RKO (cell line): Measurements from ENCODE around the gene CBFA2T3.

Experiments
- DNase-seq: peaks from one replicate; pipeline ENCODE4 v3.0.0-alpha.2; 2016; ENCODE audit warnings: low spot score

CBFA2T3 gene

GRCh38 chr16:88961011-88961410 lies 16.0 kb downstream of the CBFA2T3 start:
- no peak for DNase-seq

DNA sequence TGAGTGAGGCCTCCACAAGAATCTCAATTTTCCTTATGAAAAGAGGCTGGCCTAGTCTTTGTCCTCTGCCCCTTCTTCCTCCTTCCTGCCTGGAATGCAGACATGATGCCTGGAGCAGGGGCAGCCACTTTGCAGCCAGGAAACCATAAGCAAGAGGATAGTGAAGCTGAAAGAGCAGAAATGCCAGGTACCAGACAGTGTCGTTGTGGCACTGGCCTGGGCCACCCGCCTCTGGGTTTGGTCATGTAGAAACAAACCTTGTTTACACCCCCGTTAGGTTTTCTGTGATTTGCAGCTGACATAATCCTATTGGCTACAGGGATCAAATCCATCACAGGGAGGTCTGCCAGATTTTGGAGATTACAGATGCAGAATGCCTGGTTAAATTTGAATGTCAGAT lies 16.5 kb downstream of the CBFA2T3 start:
- DNase-seq, result no peak

- no peak for DNase-seq
These were observed 18.0 kb downstream of the CBFA2T3 start for GRCh38 chr16:88959022-88959421.

GRCh38 chr16:88957887-88958577 lies 19.0 kb downstream of the CBFA2T3 start:
- no peak for DNase-seq

DNA sequence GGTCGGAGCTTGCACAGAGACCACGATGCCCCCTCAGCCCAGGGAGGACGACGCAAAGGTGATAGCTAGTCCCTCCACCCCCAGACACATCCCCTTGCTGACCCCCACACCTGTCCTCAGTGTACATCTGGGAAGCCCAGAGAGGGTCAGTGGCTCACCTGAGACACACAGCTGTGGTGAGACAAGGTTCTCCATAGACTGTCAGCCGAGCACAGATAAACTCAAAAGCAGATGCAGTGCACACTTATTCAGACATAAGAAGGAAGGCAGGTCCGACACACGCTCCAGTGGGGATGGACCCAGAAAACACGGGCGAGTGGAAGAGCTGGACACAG lies 19.6 kb downstream of the CBFA2T3 start:
- no peak for DNase-seq

DNA sequence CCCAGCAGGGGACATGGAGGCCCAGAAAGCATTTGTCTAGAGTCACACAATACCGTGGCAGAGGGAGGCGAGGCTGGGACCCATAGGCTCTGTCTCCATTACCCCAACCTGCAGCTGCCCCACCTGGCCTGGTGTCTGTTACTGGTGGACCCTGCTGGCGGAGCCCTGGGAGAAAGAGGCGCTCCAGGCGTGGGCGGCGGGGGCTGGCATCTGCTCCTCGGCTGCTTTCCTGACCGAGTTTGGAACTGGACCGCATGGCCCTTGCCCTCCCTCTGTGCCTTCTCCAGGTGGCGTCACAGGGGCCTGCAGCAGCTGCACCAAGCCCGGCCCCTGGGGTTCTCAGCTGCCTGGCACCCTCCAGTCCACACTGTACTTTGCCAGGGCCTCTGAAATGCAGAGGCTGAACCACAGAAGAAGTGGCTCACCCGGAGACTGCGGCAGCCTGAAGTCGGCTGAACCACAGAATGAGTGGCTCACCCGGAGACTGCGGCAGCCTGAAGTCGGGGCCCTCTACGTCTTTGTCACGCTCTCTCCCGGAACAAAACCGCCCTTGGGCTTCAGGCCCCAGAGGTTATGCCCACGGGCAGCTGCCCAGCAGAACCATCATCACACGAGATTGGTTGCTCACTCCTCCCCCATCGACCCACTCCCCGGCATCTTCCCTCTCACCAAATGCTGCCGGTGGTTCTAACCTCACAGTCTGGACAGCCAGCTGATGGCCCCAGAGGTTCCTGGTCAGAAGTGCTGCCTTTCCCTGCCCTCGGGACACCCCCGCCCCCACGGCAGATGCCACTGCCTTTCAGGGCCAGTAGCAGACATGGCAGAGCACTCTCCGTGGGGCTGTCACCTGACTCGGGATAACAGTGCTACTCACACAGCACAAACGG lies 20.2 kb downstream of the CBFA2T3 start:
- no peak for DNase-seq

DNA sequence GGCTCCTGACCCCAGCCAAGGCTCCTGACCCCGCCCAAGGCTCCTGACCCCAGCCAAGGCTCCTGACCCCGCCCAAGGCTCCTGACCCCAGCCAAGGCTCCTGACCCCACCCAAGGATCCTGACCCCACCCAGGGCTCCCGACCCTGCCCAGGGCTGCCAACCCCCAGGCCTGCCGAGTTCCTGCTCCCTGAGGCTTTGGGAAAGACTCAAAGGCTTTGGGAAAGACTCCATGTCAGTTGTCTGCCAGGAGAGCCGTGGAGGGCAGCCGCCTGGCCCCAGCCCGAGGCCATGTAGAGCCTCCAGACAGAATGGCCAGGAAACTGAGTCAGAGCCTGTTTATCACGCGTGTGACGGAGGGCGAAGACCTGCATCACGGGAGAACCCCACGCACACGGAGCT lies 21.1 kb downstream of the CBFA2T3 start:
- no peak for DNase-seq

GRCh38 chr16:88953003-88953690 lies 23.9 kb downstream of the CBFA2T3 start:
- no peak for DNase-seq

DNA sequence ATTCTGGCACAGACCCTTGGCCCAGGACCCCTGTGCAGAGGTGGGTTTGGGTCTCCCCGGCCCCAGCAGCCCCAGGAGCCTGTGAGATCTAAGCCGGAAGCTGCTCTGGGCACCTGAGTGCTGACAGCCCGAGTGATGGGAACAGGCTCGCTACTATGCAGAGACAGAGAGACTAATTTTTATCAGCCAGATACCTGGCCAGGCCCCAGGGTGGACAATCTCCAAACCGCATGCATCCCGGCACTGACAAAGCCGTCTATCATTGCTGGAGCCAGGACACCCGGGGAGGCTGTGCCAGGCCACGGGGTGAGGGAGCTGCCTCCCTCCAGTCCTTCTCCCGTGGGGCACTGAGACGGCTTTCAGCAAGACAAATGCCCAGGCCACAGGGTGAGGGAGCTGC lies 25.0 kb downstream of the CBFA2T3 start:
- DNase-seq, result no peak

DNA sequence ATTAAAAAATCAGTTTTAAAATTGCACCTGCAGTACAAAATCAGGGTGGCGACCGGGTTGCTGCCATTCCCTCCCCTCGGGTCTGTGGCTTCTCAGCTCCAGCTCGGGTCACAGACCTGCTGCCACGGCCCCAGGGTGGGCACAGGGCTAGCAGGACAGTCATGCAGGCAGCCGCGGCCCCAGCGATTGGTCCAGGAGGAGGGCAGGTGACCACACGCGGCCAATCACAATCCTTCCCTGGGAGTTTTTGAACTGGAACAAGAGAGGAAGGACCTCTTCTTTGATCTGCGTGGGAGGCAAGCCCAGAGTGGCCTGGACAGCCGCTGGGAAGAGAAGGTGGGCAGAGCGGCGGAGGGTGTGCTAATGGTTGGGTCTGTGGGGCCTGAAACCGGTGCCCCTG lies 25.5 kb downstream of the CBFA2T3 start:
- no peak for DNase-seq

DNA sequence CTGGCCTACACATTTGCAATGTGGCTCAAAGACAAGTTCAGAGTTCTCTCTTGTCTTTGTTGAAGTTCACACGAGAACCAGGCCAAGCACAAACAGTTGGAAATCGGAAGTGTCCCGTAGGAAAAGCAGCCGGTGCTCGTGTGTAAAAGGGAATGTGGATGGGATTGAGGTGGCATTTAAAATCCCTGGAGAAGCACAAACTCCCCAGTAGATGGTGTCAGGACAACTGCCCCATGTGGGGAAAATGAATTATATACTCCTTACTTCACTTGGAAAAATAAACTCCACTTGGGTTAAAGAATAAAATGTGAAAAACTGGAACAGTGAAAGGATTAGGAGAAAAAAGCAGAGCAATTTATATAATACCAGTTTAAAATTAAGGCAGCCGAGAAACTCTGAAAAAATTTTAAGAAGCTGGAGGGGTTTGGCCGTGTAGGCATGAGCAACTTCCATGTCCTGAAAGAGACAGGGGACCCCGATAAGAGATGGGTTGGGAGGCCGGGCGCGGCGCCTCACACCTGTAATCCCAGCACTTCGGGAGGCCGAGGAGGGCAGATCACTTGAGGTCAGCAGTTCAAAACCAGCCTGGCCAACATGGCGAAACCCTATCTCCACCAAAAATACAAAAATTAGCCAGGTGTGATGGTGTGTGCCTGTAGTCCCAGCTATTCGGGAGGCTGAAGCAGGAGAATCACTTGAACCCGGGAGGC lies 28.1 kb downstream of the CBFA2T3 start:
- no peak for DNase-seq

DNA sequence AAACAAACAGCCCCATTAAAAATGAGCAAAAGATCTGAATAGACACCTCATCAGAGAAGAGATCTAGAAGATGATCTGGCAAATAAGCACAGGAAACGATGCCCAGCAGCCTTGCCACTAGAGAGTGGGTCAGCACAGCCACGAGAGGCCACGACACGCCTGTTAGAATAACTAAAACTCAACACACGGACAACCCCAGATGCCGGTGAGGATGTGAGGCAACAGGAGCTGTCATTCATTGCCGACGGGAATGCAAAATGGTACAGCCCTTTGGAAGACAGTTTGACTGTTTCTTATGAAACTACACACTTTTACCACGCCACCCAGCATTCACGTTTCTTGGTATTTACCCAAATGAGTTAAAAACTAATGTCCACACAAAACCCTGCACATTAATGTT lies 31.5 kb downstream of the CBFA2T3 start:
- no peak for DNase-seq

DNA sequence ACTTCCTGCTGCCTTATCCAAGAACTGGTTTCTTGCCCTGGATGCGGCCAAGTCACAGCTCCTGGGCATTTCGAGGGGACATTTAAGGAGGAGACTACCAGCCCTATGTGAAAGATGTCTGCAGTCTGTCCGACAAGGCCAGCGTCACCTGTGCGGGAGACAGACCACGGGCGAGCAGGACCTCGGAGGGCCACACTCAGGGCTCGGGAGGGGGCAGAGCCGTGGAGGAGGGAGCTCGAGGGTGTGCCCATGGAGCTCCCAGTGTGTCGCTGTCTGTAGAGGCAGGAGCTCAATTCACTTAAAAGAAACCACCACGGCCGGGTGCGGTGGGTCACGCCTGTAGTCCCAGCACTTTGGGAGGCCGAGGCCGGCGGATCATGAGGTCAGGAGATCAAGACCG lies 33.3 kb downstream of the CBFA2T3 start:
- no peak for DNase-seq

DNA sequence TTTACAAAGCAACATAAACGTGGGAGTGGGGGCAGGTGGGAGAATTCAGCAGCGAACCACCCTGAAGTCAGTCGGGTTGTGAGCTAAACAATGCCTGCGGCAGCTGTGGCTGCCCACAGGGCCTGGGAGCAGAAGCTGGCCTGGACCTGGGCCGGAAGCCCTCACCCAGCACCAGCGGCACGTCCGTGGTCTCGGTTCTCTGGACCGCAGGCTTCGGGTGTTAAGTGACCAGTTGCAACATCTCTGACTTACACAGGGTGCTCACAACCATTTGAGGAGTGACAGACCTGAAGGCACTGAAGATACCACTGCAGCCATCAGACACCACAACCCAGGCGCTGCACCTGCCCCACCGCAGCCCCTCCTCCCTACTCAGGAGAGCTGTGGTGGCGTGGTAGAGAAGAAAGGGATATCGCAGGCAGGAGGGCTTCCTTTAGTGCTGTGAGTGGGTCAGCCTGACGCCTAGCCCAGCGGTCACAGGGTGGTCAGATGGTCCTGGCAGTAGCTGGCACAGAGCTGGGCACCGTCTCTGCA lies 33.8 kb downstream of the CBFA2T3 start:
- DNase-seq, result no peak

- DNase-seq, result peak; percentile 29
These were observed 34.8 kb downstream of the CBFA2T3 start for GRCh38 chr16:88941913-88942909.

DNA sequence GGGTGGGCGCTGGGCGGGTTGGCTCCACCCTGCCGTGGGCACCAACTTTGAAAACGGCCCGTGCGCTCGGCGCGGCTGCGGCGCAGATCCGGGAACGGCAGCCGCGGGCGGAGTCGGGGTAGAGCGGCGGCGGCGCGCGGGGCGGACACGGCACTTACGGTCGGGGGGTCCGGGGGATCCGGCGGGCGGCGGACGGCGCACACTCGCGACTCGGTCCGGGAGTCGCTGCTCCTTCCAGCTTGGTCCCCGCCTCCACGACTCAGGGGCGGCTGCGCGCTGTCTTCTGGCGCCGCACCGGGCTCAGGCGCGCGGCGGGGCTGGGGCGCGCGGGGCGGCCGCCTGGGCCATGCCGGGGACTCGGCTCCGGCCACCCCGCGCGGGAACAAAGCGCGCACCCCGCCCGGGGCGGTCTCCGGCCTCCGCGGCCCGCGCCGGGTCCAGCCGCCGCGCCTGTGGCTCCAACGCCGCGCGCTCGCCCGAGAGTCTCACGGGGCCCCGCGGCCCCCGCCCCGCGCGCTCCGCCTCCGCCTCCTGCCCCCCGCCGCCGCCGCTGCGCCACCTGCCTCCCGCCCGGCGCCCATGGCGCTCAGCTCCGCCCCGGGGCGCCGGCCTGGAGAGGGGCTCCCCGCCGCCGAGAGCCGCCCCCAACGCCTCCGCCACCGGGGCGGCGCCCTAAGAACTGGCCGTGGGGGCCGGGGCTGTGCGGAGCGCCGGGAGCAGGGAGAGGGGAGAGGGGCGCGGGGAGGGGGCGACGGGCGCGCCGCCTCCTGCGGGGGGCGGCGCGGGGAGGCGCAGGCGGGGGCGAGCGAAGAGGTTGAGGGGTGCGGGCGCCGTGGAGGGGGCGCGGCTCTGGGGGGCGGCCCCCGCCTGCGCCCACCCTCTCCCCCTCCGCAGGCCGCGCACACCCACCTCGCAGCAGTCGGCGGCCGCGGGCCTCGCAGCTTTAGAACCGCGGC lies 35.9 kb downstream of the CBFA2T3 start:
- DNase-seq, result peak; percentile 20

DNA sequence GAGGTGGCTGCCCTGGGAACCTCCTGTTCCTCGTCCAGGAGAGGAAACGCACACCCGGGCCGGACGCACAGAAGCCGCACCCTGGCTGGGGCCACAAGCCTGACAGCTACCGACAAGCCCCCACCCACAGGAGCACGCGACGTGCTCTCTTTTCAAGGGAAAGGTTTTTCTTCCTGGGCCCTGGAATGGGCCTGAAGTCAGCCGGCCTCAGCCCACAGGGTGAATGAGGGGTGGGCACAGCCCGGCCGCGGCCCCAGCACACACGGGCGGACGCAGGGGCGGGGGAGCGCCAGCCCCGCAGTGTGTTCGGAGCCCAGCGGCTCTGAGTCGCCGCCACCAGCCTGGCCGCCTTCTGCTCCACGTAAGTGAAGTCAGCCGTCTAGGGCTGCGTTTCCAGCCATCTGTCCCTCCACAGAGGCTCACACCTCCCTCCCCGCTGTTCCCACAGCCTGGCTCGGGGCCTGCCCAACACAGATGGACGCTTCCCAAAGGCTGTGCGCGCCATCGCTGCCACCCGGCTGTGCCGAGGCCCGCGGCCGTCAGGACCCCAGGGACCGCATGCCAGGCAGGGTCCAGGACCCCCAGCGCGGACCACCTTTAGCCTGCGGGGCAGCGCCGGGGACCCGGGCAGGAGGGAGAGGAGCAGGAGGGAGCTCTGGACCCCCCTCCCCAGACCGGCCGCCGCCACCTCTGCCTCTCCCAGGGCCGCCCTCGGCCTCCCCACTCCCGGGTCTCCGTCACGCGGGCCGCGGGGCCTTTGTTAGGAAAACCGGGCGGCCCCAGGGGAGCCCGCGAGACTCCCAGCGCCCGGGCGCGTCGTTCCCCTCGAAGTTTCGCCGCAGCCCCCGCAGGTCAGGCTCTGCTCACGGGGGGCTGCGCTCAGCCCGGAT lies 36.8 kb downstream of the CBFA2T3 start:
- DNase-seq, result no peak

GRCh38 chr16:88939245-88939971 lies 37.6 kb downstream of the CBFA2T3 start:
- no peak for DNase-seq
